GM21390 (cell line): Measurements from ENCODE around the gene CEP68.

Source experiments
- ATAC-seq: cut with Tn5 transposase; IDR thresholded peaks from one replicate; pipeline ENCODE4 v1.9.1; 2021; ENCODE audit not compliant: unreplicated experiment

CEP68 gene

DNA sequence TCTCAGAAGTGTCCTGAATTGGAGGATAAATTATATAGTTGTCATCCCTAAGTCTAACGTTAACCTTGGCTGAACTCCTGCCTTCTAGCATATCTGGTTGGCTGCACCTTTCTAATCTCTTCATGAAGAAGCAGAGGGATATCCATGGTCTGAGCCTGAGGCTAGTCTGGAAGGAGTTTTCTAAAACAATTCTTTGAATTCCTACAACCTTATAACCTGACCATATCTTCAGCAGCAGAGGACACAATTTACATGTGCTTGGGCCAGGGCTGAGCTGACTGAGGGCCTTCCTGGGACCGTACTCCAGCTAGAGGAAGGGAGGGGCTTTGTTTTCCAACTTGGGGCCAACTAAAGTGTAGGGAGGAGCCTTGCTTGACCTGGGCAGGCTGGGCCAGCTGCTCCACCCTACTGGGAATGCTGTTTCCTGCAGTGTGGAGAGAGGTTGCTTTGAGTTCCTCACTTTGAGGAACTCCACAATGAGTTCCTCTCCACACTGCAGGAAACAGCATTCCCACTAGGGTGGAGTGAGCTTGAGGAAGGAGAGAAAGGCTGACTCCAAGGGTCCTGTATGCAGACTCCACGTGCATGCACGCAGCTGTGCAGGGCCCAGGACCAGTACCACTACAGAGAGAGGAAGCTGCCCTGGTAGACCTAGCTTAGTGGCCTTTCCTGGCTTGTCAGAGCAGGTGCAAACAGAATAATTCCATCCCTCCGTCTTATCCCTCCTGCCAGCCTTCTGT, 19.6 kb downstream of the CEP68 start:
- ATAC-seq, result no peak

DNA sequence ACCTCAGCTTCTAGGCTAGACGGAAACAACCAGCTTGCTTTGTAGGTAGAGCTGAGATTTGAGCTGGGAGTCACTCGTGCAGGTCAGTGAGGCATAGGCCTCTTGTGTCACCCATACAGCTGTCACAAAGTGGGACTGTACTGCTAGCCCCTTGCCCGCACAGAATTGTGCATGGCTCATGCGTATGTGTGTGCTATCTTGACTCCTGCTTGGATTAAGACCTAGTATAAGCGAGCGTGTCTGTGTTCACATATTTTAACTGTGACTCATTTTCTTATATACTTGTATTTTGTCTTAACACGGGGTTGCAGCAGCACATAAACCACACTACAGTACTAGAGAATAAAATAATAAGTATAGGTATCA, 20.1 kb downstream of the CEP68 start:
- no peak for ATAC-seq

GRCh38 chr2:65077898-65078297, 21.7 kb downstream of the CEP68 start:
- ATAC-seq, result no peak

DNA sequence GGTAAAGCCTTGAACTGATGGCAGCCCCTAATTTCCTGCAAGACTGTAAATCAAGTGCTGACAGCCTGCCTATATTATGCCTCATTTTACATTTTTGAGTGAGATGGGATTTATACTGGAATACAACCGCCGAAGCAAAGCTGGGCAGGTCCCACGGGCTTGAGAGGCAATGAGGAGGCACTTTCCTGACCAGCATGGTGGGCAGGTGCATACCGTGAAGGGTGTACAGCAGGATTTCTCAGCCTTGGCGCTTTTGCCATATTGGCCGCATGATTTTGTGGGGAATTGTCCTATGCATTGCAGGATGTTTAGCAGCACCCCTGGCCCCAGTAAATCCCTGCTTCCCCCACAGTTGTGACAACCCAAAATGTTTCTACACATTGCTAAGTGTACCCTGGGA, 22.8 kb downstream of the CEP68 start:
- no peak for ATAC-seq

DNA sequence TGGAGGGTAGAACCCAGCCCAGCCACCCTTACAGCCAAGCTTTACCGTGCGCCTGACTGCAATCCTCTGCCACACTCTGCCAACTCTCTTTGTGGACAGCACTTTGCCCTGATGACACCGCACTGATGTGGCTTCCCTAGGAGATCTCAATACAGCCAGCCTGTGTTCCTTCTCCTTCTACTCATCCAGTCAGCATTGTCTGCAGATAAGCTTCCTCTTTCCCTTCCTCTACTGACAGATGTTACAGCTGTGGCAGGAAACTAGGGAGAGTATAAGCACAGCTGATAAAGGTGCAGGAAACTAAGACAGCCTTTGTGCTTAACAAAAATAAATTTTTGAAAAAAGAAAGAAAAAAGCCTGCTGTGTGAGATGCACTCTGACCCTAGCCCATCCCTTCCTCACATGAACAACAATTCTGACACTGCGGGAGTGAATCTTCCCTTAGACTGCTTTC, 25.0 kb downstream of the CEP68 start:
- ATAC-seq, result no peak

DNA sequence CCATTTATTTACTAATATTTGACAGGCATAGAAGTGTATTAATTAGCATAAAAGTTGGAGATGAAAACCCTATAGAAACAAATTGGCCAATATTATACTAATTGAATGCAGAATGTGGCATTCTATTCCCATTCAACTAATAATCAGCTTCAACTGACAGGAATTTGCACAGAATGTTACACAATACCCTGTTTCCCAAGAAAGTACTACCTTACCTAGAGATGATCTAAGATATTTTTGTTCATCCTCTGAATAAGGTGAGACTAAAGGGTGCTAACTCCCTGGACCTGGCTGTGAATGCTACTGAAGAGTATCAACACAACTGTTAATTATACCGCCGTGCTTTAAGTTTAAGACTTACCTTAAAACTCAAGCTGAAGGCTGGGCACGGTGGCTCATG, 28.9 kb downstream of the CEP68 start:
- no peak for ATAC-seq

DNA sequence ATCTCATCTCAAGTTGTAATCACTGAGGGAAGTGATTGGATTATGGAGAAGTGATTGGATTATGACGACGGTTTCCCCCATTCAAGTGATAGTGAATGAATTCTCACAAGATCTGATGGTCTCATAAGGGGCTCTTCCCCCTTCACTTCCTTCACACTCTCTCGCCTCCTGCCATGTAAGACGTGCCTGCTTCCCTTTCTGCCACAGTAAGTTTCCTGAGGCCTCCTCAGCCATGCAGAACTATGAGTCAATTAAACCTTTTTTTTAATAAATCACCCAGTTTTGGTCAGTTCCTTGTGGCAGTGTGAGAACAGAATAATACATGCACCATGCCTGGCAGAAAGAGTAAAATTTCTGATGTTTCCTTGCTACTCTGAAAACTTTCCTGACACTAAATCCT, 36.6 kb downstream of the CEP68 start:
- ATAC-seq, result no peak

- no peak for ATAC-seq
These were observed 37.0 kb downstream of the CEP68 start for GRCh38 chr2:65093211-65093610.

DNA sequence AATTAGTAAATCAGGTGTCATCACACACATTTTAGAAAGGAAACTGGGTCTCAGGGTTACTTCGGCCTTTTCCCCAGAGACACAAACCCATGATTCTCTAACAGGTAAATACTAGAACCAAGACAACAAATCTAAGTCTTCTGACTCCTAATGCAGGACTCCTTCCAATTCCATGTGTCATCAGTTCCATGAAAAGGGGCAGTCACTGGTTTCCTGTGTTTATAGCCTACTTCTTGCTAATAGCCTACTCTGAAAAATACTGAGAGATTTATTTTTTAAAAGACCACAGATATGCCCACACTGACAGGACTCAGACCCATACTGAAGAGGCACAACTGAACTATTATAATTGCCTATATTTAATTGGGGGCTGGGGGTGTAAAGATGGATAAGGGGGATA, 40.7 kb downstream of the CEP68 start:
- ATAC-seq, result no peak

DNA sequence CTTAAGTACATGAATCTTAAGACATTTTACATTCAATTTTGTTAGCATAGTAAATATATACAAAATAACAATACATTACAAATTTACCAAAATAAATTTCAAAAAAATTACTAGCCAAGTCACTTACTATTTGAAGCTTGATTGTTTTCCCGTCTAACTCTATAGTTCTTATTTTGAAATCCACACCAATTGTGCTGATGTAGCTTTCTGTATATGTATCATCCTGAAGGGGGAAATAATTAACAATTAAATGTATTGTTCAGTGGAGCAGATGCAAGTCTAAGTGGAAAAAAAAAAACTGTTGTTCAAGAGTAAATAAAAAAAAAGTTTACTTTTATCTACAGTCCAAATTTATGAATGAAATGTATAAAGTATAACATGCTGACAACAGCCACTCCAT, 41.6 kb downstream of the CEP68 start:
- ATAC-seq, result no peak

- ATAC-seq, result no peak
These were observed 42.5 kb downstream of the CEP68 start for GRCh38 chr2:65098741-65099140.

- no peak for ATAC-seq
These were observed 44.9 kb downstream of the CEP68 start for GRCh38 chr2:65101071-65101470.

- ATAC-seq, result no peak
These were observed 46.9 kb downstream of the CEP68 start for GRCh38 chr2:65103013-65103715.

GRCh38 chr2:65107530-65107929, 51.3 kb downstream of the CEP68 start:
- ATAC-seq, result no peak

DNA sequence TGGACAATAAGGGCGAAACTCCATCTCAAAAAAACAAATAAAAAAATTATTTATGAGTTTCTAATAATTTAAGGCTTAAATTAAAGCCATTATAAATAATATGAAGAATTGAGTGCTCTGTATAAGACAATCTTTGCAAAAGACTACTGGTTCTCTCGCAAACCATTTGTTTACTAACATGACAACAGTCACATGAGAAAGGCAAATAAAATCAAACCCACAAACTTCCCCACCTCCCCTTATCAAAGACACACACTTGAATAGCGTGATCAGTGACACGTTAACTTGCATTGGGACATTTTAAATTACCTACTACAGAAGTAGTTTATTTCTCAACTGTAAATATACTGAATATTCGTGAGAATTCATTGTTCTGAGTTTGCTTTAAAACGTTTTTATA, 52.6 kb downstream of the CEP68 start:
- ATAC-seq, result no peak

GRCh38 chr2:65112633-65113032, 56.4 kb downstream of the CEP68 start:
- no peak for ATAC-seq

DNA sequence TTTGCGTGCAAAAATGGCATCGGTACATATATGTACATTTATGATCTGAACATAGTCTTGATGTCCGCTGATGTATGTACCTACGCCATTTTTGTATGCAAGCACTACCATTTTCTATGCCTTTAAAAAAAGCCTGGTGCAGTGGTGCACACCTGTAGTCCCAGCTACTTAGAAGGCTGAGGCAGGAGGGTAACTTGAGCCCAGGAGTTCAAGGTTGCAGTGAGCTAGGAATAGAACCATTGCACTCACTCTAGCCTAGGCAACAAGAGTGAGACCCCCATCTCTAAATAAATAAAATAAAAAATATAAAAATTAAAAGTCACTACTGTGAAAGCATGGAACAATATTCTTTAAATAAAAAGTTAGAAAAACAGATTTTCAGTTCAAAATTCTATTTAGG, 57.0 kb downstream of the CEP68 start:
- no peak for ATAC-seq

- ATAC-seq, result no peak
These were observed 57.6 kb downstream of the CEP68 start for GRCh38 chr2:65113816-65114215.

- no peak for ATAC-seq
These were observed 58.7 kb downstream of the CEP68 start for GRCh38 chr2:65114921-65115320.

DNA sequence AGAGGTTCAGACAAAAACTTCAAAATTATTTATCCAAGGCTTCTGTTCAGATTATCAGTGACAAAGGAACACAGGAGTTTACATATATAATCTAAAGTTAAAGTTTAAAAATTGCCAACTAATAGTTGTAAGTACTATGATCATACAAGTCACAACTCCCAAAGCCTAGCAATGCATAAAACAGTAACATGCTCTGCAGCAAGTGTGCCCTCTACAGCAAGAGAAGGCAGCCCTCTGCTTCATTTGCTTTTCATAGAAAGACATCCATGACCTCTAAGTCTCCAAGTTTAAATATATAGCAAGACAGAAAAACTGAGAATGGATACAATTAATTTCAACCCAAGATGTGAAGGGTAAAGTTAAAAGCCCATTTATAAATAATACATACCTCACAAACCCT, 60.4 kb downstream of the CEP68 start:
- ATAC-seq, result no peak

GRCh38 chr2:65120990-65121693, 64.9 kb downstream of the CEP68 start:
- no peak for ATAC-seq

DNA sequence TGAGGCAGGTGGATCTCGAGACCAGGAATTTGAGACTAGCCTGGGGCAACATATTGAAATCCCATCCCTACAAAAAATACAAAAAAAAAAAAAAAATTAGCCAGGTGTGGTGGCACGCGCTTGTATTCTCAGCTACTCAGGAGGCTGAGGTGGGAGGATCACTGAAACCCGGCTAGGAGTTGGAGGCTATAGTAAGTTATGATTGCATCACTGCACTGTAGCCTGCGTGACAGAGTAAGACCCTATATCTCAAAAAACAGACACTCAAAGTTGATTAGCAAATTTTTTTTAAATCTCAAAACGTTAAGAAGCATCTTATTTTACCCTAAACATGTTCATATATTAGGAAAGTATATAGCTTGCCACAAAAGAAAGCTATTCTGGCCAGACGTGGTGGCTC, 66.1 kb downstream of the CEP68 start:
- no peak for ATAC-seq
